ENCODE data around the gene DHX16. TPM values are rescaled to one million over a fixed set of nuclear protein-coding genes. Genes with fewer than 3 reads are reported as not detected.

The DHX16 gene
- total RNA-seq, 1 experiment from 2014 or later: 32.2 TPM

DNA sequence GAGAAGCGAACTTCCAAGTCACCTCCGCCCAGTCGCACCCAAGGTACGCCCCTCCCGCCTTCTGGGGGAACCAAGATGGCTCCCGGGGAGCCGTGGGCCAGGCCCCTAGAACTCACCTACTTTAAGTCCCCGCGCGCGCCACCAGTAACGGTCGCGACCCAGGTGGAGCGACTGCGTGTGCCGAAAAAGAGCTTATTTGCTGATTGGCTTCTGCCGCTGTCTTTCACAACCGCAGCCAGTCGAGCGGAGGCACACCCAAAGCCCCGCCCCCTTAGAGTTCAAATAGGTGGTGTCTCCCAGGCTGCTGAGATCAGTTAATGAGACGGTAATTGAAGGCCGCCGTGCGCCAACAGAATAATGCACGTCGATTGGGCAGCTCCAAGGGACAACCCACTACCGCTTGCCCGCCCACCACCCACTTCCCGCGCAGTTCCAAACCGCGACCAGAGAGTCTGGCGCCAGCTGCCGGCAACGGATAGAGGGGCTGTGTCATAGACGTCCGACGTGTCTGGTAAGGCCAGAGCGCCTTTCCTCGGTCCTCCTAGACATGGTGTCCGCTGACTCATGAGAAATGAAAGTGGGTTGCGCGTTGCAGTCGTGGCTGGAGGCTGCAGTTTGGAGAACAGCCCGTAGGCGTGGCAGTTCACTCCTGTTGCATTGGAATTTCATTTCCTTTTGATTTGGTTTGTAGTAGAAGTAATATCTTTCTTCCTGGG lies 44.5 kb upstream of the DHX16 start, which contains the start of gene MDC1 (continued):
- TF ChIP-seq, protein P1, sequence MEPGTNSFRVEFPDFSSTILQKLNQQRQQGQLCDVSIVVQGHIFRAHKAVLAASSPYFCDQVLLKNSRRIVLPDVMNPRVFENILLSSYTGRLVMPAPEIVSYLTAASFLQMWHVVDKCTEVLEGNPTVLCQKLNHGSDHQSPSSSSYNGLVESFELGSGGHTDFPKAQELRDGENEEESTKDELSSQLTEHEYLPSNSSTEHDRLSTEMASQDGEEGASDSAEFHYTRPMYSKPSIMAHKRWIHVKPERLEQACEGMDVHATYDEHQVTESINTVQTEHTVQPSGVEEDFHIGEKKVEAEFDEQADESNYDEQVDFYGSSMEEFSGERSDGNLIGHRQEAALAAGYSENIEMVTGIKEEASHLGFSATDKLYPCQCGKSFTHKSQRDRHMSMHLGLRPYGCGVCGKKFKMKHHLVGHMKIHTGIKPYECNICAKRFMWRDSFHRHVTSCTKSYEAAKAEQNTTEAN (CRISPR knock-in tag; IDR thresholded peaks at IDR 0.05): peak; percentile 70; the same call in 1 of the 2 replicates
- TF ChIP-seq, protein P2, sequence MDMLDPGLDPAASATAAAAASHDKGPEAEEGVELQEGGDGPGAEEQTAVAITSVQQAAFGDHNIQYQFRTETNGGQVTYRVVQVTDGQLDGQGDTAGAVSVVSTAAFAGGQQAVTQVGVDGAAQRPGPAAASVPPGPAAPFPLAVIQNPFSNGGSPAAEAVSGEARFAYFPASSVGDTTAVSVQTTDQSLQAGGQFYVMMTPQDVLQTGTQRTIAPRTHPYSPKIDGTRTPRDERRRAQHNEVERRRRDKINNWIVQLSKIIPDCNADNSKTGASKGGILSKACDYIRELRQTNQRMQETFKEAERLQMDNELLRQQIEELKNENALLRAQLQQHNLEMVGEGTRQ (CRISPR knock-in tag; IDR thresholded peaks at IDR 0.05): no peak
- TF ChIP-seq, protein P3, sequence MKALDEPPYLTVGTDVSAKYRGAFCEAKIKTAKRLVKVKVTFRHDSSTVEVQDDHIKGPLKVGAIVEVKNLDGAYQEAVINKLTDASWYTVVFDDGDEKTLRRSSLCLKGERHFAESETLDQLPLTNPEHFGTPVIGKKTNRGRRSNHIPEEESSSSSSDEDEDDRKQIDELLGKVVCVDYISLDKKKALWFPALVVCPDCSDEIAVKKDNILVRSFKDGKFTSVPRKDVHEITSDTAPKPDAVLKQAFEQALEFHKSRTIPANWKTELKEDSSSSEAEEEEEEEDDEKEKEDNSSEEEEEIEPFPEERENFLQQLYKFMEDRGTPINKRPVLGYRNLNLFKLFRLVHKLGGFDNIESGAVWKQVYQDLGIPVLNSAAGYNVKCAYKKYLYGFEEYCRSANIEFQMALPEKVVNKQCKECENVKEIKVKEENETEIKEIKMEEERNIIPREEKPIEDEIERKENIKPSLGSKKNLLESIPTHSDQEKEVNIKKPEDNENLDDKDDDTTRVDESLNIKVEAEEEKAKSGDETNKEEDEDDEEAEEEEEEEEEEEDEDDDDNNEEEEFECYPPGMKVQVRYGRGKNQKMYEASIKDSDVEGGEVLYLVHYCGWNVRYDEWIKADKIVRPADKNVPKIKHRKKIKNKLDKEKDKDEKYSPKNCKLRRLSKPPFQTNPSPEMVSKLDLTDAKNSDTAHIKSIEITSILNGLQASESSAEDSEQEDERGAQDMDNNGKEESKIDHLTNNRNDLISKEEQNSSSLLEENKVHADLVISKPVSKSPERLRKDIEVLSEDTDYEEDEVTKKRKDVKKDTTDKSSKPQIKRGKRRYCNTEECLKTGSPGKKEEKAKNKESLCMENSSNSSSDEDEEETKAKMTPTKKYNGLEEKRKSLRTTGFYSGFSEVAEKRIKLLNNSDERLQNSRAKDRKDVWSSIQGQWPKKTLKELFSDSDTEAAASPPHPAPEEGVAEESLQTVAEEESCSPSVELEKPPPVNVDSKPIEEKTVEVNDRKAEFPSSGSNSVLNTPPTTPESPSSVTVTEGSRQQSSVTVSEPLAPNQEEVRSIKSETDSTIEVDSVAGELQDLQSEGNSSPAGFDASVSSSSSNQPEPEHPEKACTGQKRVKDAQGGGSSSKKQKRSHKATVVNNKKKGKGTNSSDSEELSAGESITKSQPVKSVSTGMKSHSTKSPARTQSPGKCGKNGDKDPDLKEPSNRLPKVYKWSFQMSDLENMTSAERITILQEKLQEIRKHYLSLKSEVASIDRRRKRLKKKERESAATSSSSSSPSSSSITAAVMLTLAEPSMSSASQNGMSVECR (CRISPR knock-in tag; IDR thresholded peaks at IDR 0.05; ENCODE audit: borderline replicate concordance): no peak; the same call in 1 of the 2 replicates
- TF ChIP-seq FOXP1 (CRISPR knock-in tag; IDR thresholded peaks at IDR 0.05; ENCODE audit: borderline replicate concordance) (peak; percentile 87), SP1 (CRISPR knock-in tag; conservative IDR thresholded peaks at IDR 0.05) (peak; percentile 97), ATF1 (CRISPR knock-in tag; IDR thresholded peaks at IDR 0.05) (no peak), PRRX2 (CRISPR knock-in tag; IDR thresholded peaks at IDR 0.05) (no peak), RELA (CRISPR knock-in tag; IDR thresholded peaks at IDR 0.05; ENCODE audit: borderline replicate concordance) (no peak), ZNF416 (CRISPR knock-in tag; IDR thresholded peaks at IDR 0.05) (no peak), TEAD4 (CRISPR knock-in tag; IDR thresholded peaks at IDR 0.05) (no peak), NR1H2 (CRISPR knock-in tag; IDR thresholded peaks at IDR 0.05) (no peak), TP53 (CRISPR knock-in tag; IDR thresholded peaks at IDR 0.05) (no peak), TEAD1 (CRISPR knock-in tag; IDR thresholded peaks at IDR 0.05) (0 out of 2 replicates have a peak, but pooled peaks have one; percentile 33), KAT7 (CRISPR knock-in tag; IDR thresholded peaks at IDR 0.05; ENCODE audit: borderline replicate concordance) (no peak), SMAD3 (CRISPR knock-in tag; IDR thresholded peaks at IDR 0.05; ENCODE audit: borderline replicate concordance) (no peak), ZNF263 (CRISPR knock-in tag; IDR thresholded peaks at IDR 0.05; ENCODE audit: low read depth) (no peak)
- TF ChIP-seq, protein P4, sequence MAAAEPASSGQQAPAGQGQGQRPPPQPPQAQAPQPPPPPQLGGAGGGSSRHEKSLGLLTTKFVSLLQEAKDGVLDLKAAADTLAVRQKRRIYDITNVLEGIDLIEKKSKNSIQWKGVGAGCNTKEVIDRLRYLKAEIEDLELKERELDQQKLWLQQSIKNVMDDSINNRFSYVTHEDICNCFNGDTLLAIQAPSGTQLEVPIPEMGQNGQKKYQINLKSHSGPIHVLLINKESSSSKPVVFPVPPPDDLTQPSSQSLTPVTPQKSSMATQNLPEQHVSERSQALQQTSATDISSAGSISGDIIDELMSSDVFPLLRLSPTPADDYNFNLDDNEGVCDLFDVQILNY (CRISPR knock-in tag; IDR thresholded peaks at IDR 0.05): peak; percentile 99
- TF ChIP-seq, protein P5, sequence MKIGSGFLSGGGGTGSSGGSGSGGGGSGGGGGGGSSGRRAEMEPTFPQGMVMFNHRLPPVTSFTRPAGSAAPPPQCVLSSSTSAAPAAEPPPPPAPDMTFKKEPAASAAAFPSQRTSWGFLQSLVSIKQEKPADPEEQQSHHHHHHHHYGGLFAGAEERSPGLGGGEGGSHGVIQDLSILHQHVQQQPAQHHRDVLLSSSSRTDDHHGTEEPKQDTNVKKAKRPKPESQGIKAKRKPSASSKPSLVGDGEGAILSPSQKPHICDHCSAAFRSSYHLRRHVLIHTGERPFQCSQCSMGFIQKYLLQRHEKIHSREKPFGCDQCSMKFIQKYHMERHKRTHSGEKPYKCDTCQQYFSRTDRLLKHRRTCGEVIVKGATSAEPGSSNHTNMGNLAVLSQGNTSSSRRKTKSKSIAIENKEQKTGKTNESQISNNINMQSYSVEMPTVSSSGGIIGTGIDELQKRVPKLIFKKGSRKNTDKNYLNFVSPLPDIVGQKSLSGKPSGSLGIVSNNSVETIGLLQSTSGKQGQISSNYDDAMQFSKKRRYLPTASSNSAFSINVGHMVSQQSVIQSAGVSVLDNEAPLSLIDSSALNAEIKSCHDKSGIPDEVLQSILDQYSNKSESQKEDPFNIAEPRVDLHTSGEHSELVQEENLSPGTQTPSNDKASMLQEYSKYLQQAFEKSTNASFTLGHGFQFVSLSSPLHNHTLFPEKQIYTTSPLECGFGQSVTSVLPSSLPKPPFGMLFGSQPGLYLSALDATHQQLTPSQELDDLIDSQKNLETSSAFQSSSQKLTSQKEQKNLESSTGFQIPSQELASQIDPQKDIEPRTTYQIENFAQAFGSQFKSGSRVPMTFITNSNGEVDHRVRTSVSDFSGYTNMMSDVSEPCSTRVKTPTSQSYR (CRISPR knock-in tag; IDR thresholded peaks at IDR 0.05): peak; percentile 81
- TF ChIP-seq, protein P6, sequence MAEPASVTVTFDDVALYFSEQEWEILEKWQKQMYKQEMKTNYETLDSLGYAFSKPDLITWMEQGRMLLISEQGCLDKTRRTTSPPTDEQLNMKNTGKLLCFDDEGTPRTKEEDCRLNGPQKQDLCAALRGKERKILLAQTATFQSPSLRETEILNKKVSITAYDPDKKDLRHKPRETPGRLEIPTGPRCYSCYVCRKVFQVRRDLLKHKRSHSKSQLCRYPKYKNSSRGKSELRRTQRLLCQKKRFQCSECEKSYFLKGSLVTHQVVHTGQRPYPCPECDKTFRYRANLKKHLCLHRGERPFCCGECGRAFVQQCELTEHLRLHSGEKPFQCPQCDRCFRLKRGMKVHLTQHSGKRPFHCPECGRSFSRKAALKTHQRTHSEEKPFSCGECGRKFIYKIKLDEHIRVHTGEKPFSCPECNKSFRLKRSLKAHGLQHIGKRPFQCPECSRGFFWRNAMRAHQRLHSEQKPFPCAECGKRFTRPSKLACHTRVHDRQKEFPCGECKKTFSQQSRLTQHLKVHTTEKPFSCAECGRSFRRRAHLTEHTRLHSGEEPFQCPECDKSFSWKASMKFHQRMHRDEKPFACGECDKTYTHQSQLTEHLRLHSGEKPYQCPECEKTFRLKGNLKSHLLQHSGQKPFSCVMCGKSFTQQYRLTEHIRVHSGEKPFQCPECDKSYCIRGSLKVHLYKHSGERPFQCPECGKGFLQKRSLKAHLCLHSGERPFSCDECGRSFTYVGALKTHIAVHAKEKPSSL (CRISPR knock-in tag; conservative IDR thresholded peaks at IDR 0.05): no peak
- TF ChIP-seq, protein P7, sequence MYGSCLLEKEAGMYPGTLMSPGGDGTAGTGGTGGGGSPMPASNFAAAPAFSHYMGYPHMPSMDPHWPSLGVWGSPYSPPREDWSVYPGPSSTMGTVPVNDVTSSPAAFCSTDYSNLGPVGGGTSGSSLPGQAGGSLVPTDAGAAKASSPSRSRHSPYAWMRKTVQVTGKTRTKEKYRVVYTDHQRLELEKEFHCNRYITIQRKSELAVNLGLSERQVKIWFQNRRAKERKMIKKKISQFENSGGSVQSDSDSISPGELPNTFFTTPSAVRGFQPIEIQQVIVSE (CRISPR knock-in tag; IDR thresholded peaks at IDR 0.05; ENCODE audit: borderline replicate concordance): no peak
- TF ChIP-seq, protein P8, sequence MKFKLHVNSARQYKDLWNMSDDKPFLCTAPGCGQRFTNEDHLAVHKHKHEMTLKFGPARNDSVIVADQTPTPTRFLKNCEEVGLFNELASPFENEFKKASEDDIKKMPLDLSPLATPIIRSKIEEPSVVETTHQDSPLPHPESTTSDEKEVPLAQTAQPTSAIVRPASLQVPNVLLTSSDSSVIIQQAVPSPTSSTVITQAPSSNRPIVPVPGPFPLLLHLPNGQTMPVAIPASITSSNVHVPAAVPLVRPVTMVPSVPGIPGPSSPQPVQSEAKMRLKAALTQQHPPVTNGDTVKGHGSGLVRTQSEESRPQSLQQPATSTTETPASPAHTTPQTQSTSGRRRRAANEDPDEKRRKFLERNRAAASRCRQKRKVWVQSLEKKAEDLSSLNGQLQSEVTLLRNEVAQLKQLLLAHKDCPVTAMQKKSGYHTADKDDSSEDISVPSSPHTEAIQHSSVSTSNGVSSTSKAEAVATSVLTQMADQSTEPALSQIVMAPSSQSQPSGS (CRISPR knock-in tag; IDR thresholded peaks at IDR 0.05; ENCODE audit: borderline replicate concordance, low read depth): no peak
- TF ChIP-seq, protein P9, sequence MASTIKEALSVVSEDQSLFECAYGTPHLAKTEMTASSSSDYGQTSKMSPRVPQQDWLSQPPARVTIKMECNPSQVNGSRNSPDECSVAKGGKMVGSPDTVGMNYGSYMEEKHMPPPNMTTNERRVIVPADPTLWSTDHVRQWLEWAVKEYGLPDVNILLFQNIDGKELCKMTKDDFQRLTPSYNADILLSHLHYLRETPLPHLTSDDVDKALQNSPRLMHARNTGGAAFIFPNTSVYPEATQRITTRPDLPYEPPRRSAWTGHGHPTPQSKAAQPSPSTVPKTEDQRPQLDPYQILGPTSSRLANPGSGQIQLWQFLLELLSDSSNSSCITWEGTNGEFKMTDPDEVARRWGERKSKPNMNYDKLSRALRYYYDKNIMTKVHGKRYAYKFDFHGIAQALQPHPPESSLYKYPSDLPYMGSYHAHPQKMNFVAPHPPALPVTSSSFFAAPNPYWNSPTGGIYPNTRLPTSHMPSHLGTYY (CRISPR knock-in tag; IDR thresholded peaks at IDR 0.05): no peak
